Lower lobe of right lung (tissue), 2 donors: Measurements from ENCODE around the gene PYGB. TPM values are rescaled to one million over a fixed set of nuclear protein-coding genes. Genes with fewer than 3 reads are reported as not detected.
A peak's percentile ranks its signal among the peaks of the same experiment; 100 is the strongest.

ENCODE experiments used
- ATAC-seq, 2 donors: fragments of 200-7000 bp; cut with Tn5 transposase; one replicate each; pipeline ENCODE4 v1.9.1; 2020 to 2022; ENCODE audit warnings: mild to moderate bottlenecking in 2 of 2, moderate library complexity in 2 of 2
- DNase-seq: peaks from one replicate; pipeline ENCODE4 v3.0.0-alpha.2; 2020
- H3K27ac ChIP-seq: fragments of 200-600 bp; one replicate; pipeline ENCODE4 v1.8.0; 2022
- H3K27me3 ChIP-seq: fragments of 200-600 bp; one replicate; pipeline ENCODE4 v1.8.0; 2022; ENCODE audit warnings: low read depth
- H3K36me3 ChIP-seq: fragments of 200-600 bp; one replicate; pipeline ENCODE4 v1.8.0; 2022; ENCODE audit warnings: mild to moderate bottlenecking
- H3K4me1 ChIP-seq: fragments of 200-600 bp; one replicate; pipeline ENCODE4 v1.8.0; 2022
- H3K4me3 ChIP-seq: fragments of 200-600 bp; one replicate; pipeline ENCODE4 v1.8.0; 2022; ENCODE audit warnings: mild to moderate bottlenecking
- H3K9me3 ChIP-seq: fragments of 200-600 bp; one replicate; pipeline ENCODE4 v1.8.0; 2022
- intact Hi-C: fragments of 100-400 bp; cut with DNase I; formaldehyde crosslinking; loops from one replicate; pipeline ENCODE4 v1.11.0; 2022
- total RNA-seq: library from RNA; stranded (reverse); fragmentation: NEBNext Ultra II Directional; extraction: Animal tissue kit (Norgen Biotek cat#: 25700); gene quantifications from one replicate; pipeline ENCODE4 v1.2.1, GENCODE V29; 2021
- TF ChIP-seq, protein P1 (sequence below): fragments of 200-600 bp; IDR thresholded peaks from one replicate; pipeline ENCODE4 v1.8.0; 2022; ENCODE audit warnings: antibody characterized with exemption, mild to moderate bottlenecking
- donor health status: DM: no; HTN: yes; CAD: no; lungs with severe emphysema.

Gene PYGB
- total RNA-seq, 1 donor from 2014 or later = 57.5 TPM

DNA sequence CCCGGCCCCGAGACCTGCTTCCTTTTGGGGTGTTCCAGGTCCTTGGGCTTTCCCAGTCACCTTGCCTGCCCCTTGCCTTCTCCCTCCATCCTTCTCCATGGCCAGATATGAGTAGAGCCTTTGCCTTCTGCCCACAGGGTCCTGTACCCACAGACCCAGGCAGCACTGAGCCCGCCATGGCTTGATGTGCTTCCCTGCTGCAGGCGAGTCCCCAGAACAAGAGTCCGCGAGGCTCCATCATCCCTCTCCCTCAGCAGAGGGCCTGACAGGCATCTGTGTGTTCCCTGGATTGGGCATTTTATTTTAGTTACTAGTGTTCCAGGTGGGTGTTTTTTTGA lies 21.9 kb downstream of the PYGB start:
- Histone ChIP-seq H3K9me3 (no peaks in the 10 kb centered on the region), H3K27ac (no peak overlapping the region), H3K4me3 (no peak overlapping the region), H3K27me3 (no peaks in the 10 kb centered on the region), H3K36me3 (peaks cover 59% of the 10 kb centered on the region), H3K4me1 (no peaks in the 10 kb centered on the region)
- intact Hi-C loops = no loop called here
- TF ChIP-seq, protein P1, sequence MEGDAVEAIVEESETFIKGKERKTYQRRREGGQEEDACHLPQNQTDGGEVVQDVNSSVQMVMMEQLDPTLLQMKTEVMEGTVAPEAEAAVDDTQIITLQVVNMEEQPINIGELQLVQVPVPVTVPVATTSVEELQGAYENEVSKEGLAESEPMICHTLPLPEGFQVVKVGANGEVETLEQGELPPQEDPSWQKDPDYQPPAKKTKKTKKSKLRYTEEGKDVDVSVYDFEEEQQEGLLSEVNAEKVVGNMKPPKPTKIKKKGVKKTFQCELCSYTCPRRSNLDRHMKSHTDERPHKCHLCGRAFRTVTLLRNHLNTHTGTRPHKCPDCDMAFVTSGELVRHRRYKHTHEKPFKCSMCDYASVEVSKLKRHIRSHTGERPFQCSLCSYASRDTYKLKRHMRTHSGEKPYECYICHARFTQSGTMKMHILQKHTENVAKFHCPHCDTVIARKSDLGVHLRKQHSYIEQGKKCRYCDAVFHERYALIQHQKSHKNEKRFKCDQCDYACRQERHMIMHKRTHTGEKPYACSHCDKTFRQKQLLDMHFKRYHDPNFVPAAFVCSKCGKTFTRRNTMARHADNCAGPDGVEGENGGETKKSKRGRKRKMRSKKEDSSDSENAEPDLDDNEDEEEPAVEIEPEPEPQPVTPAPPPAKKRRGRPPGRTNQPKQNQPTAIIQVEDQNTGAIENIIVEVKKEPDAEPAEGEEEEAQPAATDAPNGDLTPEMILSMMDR = no peak
- DNase-seq = peak; percentile 17
- ATAC-seq = no peak

DNA sequence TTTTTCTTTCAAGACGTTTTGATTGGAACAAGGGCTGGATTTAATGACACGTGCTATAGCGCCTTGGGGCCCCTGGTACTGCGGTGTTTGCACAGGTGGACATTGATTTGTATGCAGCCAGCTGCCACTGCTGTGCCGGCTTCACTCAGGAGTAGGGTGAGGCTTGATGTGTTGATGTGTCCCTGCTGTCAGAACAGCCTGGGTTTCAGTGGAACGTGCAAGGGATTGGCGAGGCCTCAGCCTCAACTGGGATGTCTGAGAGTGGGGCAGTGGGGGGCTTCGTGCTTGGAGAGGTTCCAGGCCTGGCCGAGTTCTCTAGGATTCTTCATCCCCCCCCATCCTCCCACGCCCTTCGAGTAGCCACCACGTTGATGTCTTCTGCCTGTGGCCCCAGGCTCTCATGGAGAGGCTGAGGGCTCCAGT lies 23.0 kb downstream of the PYGB start:
- Histone ChIP-seq H3K27ac (no peak overlapping the region), H3K4me1 (no peaks in the 10 kb centered on the region), H3K36me3 (peaks cover 68% of the 10 kb centered on the region), H3K27me3 (no peaks in the 10 kb centered on the region), H3K9me3 (no peaks in the 10 kb centered on the region), H3K4me3 (no peak overlapping the region)
- DNase-seq (peak; percentile 34), ATAC-seq (no peak)
- TF ChIP-seq, protein P1 = no peak
- intact Hi-C loops = no loop called here

DNA sequence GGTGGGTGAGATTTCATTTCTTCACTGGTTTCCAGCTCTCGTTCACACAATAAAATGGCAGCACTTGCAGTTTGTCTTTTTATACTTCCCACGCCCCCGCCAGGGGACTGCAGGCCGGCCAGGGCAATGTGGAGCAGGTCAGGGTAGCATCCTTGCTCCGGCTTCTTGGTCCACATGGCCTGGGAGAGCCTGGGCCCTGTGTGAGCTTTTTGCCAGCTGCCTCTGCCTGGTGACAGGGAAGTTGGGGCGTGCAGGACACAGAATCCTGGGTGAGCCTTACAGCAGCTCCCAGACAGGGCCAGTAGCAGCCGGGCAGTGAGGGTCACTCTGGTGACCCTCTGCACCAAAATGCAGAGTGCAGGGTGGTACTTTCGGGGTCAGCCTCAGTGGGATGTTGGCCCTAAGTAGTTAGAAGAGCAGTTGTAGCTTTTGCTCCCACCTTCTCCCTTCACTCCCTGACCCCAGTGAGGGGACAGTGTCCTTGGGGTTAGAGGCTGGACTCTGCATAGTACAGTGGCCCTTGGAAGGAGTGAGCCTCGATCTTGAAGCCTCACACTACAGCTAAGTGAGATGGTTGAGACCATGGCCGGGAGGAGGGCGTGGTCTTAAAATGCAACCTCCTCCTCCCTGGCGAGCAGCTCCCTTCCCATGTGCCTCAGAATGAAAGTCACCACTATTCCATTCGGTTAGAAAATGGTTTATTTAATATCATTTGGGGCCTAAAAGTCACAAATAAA lies 23.8 kb downstream of the PYGB start:
- no peak overlapping the region for H3K4me3 ChIP-seq
- no peaks in the 10 kb centered on the region for H3K27me3 ChIP-seq
- H3K36me3 ChIP-seq = peaks cover 76% of the 10 kb centered on the region
- ATAC-seq (no peak), DNase-seq (peak; percentile 20)
- TF ChIP-seq, protein P1 = no peak
- intact Hi-C loops = no loop called here
- no peaks in the 10 kb centered on the region for H3K9me3 ChIP-seq
- H3K4me1 ChIP-seq = no peaks in the 10 kb centered on the region
- no peak overlapping the region for H3K27ac ChIP-seq

DNA sequence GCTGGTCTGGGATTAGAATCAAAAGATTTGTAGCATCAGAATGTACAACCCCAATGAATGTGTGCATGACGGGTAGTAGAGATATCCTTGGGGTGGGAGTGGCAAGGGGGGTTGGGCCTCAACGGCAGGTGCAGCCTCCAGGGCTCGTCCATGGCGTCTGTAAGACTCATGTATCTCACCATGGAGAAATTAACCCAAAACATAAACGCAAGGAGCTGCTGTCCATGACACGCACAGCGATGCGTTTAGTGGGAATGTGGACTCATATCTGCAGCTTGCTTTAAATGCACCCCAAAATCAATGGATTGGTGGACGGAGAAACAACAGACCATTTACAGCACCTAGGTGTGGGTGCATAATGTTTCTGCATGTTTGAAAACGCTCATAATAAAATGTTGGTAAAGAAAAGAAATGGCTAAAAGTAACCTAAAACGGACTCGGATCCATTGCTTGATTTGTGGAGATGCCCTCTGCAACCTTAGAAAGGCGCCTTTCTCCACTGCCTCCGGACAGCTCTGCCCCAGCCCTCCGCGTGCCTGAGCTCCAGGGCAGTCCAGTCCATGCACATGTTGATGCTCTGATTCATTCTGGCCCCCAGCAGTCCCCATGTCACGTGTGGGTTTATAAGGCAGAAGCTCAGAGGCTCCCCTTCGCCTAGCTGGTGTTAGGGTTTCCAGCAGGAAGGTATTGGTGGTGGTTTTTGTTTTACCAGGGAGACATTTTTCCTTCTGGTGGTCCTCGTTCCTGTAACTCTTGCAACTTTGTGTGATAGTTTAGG lies 24.5 kb downstream of the PYGB start:
- TF ChIP-seq, protein P1 = no peak
- Histone ChIP-seq H3K4me3 (no peak overlapping the region), H3K4me1 (no peaks in the 10 kb centered on the region), H3K27me3 (no peaks in the 10 kb centered on the region), H3K9me3 (no peaks in the 10 kb centered on the region), H3K36me3 (peaks cover 84% of the 10 kb centered on the region), H3K27ac (no peak overlapping the region)
- ATAC-seq (no peak), DNase-seq (peak; percentile 24)
- intact Hi-C loops = no loop called here

DNA sequence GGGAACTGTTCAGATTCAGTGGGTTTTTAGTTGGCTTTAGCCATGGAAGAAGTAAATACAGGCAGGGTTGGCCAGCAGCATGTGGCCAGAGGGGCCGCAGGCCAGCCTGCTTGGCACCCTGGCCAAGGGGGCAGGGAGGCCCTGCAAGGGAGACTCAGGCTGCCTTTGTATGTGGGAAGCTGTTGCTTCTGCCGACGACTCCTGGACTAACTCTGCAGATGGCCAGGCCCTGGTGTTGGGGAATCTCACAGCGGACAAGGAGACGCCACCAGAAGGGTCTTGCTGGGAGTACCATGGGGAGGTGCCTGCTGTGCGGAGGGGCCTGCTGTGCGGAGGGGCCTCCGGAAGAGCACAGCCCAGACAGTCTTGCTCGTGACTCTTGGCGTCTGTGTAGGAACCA lies 25.2 kb downstream of the PYGB start:
- no peaks in the 10 kb centered on the region for H3K4me1 ChIP-seq
- H3K27me3 ChIP-seq = no peaks in the 10 kb centered on the region
- peaks cover 90% of the 10 kb centered on the region for H3K36me3 ChIP-seq
- intact Hi-C loops = no loop called here
- ATAC-seq (no peak), DNase-seq (peak; percentile 14)
- H3K4me3 ChIP-seq = no peak overlapping the region
- TF ChIP-seq, protein P1 = no peak
- H3K27ac ChIP-seq = no peak overlapping the region
- no peaks in the 10 kb centered on the region for H3K9me3 ChIP-seq
